ENCODE data around the gene ARRDC3. TPM values are rescaled to one million over a fixed set of nuclear protein-coding genes. Genes with fewer than 3 reads are reported as not detected.
A peak's percentile ranks its signal among the peaks of the same experiment; 100 is the strongest.

Gene ARRDC3
- total and polyA plus RNA-seq, 2 experiments from 2014 or later: 11.9 to 16.5 TPM

DNA sequence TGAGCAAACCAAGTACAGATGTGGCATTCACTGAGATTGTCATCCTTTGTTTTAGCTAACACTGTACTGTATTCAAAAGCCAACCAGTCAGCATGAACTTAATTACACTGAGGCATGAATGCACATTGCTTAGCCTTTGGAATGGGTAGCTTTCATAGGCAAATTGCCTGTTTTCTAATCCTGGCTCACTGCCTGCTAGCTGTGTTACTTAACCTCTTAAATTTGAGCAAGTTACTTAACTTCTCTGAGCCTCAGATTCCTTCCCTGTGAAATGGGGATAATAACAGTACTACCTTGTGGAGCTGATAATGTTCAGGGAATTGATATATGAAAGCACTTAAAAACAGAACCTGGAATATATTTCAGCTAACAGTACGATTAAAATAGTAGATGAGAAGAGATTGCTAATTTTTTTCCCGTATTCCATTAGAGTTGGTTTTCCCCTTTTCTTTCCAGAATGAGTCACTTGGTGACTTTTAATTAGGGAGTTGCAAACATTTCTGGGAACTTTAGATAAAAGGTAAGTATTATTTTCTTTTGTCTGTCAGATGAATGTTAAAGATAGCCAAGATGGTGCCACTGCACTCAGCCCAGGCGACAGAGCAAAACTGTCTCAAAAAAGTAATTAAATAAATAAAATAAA lies 43.9 kb downstream of the ARRDC3 start:
- H4K20me1 ChIP-seq (replicated peaks; ENCODE audit: insufficient read depth): no peaks in the 10 kb centered on the region
- H3K27ac ChIP-seq (ENCODE audit: low read depth): peak overlapping the region; percentile 35
- H3K27me3 Mint-ChIP-seq (ENCODE audit: insufficient read depth, low read depth, poor library complexity): no peaks in the 10 kb centered on the region
- no peaks in the 10 kb centered on the region for H3K9me2 ChIP-seq (ENCODE audit: insufficient read depth)
- no peaks in the 10 kb centered on the region for H3K36me3 ChIP-seq (ENCODE audit: insufficient read depth)
- no peak overlapping the region for H3K4me3 Mint-ChIP-seq
- 0 out of 2 replicates have a peak overlapping the region, but pooled peaks have one; percentile 27 for H3K4me2 ChIP-seq
- H3K9me3 Mint-ChIP-seq: peaks cover 13% of the 10 kb centered on the region
- no peaks in the 10 kb centered on the region for H3K79me2 ChIP-seq (replicated peaks; ENCODE audit: insufficient read depth)
- TF ChIP-seq, protein P1, sequence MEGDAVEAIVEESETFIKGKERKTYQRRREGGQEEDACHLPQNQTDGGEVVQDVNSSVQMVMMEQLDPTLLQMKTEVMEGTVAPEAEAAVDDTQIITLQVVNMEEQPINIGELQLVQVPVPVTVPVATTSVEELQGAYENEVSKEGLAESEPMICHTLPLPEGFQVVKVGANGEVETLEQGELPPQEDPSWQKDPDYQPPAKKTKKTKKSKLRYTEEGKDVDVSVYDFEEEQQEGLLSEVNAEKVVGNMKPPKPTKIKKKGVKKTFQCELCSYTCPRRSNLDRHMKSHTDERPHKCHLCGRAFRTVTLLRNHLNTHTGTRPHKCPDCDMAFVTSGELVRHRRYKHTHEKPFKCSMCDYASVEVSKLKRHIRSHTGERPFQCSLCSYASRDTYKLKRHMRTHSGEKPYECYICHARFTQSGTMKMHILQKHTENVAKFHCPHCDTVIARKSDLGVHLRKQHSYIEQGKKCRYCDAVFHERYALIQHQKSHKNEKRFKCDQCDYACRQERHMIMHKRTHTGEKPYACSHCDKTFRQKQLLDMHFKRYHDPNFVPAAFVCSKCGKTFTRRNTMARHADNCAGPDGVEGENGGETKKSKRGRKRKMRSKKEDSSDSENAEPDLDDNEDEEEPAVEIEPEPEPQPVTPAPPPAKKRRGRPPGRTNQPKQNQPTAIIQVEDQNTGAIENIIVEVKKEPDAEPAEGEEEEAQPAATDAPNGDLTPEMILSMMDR (conservative IDR thresholded peaks at IDR 0.05; ENCODE audit: low read depth in 2 of 2): no peak
- TF ChIP-seq NANOG (IDR thresholded peaks at IDR 0.05; ENCODE audit: borderline replicate concordance): peak; percentile 72
- peaks cover 23% of the 10 kb centered on the region for H3K4me1 ChIP-seq (ENCODE audit: insufficient read depth)
- peak overlapping the region; percentile 60; the same call in 1 of the 2 replicates for H3K27ac Mint-ChIP-seq
- H3F3A ChIP-seq (replicated peaks; ENCODE audit: low read depth): no peaks in the 10 kb centered on the region
- peaks cover 9% of the 10 kb centered on the region; the same call in 2 of the 3 replicates for H3K36me3 Mint-ChIP-seq (ENCODE audit: low read depth)
- no peak overlapping the region for H3K4me3 ChIP-seq
- DNase-seq (ENCODE audit: low spot score): peak; percentile 52
- no peaks in the 10 kb centered on the region for H3K27me3 ChIP-seq (ENCODE audit: insufficient read depth)
- peaks cover 18% of the 10 kb centered on the region; the same call in 2 of the 3 replicates for H3K4me1 Mint-ChIP-seq
- H2AFZ ChIP-seq: no peak overlapping the region
- peak; percentile 91 for ATAC-seq

DNA sequence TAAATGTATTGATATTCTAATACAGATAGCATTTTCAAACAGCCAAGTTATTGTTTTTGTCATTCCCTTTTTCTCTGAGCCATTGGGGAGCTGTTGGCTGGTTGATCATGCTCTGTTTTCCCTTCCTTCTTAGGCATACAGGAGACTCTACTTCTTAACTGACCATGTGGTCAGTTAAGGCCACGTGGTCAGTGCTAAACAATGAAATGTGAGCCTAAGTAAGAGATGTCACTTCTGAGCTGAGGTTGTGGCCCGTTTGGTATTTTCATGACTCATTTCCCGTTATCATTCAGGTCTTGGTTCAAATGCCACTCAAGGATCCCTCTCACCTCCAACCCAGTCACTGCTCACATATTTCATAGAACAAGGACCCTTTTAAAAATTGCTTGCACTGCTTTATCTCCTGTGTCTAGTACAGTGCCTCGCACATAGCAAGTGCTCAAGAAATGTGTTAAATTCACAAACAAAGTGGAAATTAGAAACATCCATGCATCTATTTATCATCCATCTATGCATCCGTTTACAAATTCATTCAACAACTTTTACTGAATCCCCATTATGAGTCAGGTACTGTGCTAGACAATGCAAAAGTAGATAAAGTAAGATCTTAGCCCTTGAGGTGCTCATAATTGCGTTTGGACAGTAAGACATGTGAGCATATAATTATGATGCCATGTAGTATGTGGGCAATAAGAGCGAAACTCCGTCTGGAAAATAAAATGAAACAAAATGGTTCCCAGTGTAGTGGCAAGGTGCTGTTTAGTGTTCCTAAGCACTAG lies 50.7 kb downstream of the ARRDC3 start:
- H3K36me3 Mint-ChIP-seq (ENCODE audit: low read depth): no peaks in the 10 kb centered on the region
- Histone ChIP-seq H3K79me2 (replicated peaks; ENCODE audit: insufficient read depth) (no peaks in the 10 kb centered on the region), H3K4me1 (ENCODE audit: insufficient read depth) (peaks cover 34% of the 10 kb centered on the region), H3K36me3 (ENCODE audit: insufficient read depth) (no peaks in the 10 kb centered on the region), H2AFZ (peak overlapping the region; percentile 48), H3K27me3 (ENCODE audit: insufficient read depth) (no peaks in the 10 kb centered on the region), H3K4me3 (no peak overlapping the region), H3K9me2 (ENCODE audit: insufficient read depth) (no peaks in the 10 kb centered on the region), H3K4me2 (no peak overlapping the region), H4K20me1 (replicated peaks; ENCODE audit: insufficient read depth) (no peaks in the 10 kb centered on the region), H3F3A (replicated peaks; ENCODE audit: low read depth) (no peaks in the 10 kb centered on the region), H3K27ac (ENCODE audit: low read depth) (no peak overlapping the region)
- peaks cover 30% of the 10 kb centered on the region for H3K4me1 Mint-ChIP-seq
- no peak overlapping the region for H3K27ac Mint-ChIP-seq
- ATAC-seq (peak; percentile 36; the same call in 1 of the 3 replicates), DNase-seq (ENCODE audit: low spot score) (no peak)
- H3K27me3 Mint-ChIP-seq (ENCODE audit: insufficient read depth, low read depth, poor library complexity): no peaks in the 10 kb centered on the region
- no peak overlapping the region for H3K4me3 Mint-ChIP-seq
- no peaks in the 10 kb centered on the region for H3K9me3 Mint-ChIP-seq
- TF ChIP-seq CREB1 (CRISPR knock-in tag; IDR thresholded peaks at IDR 0.05; ENCODE audit: low read depth): no peak
- TF ChIP-seq EZH2phosphoT487 (IDR thresholded peaks at IDR 0.05; ENCODE audit: unreplicated experiment): no peak
- TF ChIP-seq, protein P2, sequence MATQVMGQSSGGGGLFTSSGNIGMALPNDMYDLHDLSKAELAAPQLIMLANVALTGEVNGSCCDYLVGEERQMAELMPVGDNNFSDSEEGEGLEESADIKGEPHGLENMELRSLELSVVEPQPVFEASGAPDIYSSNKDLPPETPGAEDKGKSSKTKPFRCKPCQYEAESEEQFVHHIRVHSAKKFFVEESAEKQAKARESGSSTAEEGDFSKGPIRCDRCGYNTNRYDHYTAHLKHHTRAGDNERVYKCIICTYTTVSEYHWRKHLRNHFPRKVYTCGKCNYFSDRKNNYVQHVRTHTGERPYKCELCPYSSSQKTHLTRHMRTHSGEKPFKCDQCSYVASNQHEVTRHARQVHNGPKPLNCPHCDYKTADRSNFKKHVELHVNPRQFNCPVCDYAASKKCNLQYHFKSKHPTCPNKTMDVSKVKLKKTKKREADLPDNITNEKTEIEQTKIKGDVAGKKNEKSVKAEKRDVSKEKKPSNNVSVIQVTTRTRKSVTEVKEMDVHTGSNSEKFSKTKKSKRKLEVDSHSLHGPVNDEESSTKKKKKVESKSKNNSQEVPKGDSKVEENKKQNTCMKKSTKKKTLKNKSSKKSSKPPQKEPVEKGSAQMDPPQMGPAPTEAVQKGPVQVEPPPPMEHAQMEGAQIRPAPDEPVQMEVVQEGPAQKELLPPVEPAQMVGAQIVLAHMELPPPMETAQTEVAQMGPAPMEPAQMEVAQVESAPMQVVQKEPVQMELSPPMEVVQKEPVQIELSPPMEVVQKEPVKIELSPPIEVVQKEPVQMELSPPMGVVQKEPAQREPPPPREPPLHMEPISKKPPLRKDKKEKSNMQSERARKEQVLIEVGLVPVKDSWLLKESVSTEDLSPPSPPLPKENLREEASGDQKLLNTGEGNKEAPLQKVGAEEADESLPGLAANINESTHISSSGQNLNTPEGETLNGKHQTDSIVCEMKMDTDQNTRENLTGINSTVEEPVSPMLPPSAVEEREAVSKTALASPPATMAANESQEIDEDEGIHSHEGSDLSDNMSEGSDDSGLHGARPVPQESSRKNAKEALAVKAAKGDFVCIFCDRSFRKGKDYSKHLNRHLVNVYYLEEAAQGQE (IDR thresholded peaks at IDR 0.05; ENCODE audit: unreplicated experiment): no peak
- TF ChIP-seq ZNF114 (CRISPR knock-in tag; IDR thresholded peaks at IDR 0.05): no peak
- TF ChIP-seq, protein P3, sequence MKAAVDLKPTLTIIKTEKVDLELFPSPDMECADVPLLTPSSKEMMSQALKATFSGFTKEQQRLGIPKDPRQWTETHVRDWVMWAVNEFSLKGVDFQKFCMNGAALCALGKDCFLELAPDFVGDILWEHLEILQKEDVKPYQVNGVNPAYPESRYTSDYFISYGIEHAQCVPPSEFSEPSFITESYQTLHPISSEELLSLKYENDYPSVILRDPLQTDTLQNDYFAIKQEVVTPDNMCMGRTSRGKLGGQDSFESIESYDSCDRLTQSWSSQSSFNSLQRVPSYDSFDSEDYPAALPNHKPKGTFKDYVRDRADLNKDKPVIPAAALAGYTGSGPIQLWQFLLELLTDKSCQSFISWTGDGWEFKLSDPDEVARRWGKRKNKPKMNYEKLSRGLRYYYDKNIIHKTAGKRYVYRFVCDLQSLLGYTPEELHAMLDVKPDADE (IDR thresholded peaks at IDR 0.05): no peak
- TF ChIP-seq POLR2AphosphoS5 (IDR thresholded peaks at IDR 0.05; ENCODE audit: low read depth): no peak
- TF ChIP-seq JUNB (IDR thresholded peaks at IDR 0.05; ENCODE audit: unreplicated experiment): no peak
- no peak for TF ChIP-seq EZH2 (IDR thresholded peaks at IDR 0.05; ENCODE audit: low read depth, unreplicated experiment)
- TF ChIP-seq STAT1 (IDR thresholded peaks at IDR 0.05; ENCODE audit: unreplicated experiment): no peak
- TF ChIP-seq, protein P1 (conservative IDR thresholded peaks at IDR 0.05; ENCODE audit: low read depth in 2 of 2): no peak
